NCI-H82 treated with DMSO at 0.1 percent for 48 hours (cell line): ENCODE measurements around the gene TBX10.
"Not testable (repeated sequence)": the region's sequence is repeated elsewhere in the genome, so short reads cannot be mapped to it uniquely, and the experiment has no call there.

ENCODE experiments used
- DNase-seq: peaks from one replicate; lab custom pipeline; 2025; ENCODE audit not compliant: unreplicated experiment; lab: John Stamatoyannopoulos, UW

TBX10 gene

GRCh38 chr11:67646535-67647336, 7.2 kb upstream of the TBX10 start:
- no peak for DNase-seq

- no peak for DNase-seq
Observed at GRCh38 chr11:67645521-67646461, 6.2 kb upstream of the TBX10 start.

- DNase-seq = no peak
Observed at GRCh38 chr11:67644472-67645418, 5.2 kb upstream of the TBX10 start.

- DNase-seq = no peak
Observed at GRCh38 chr11:67644042-67644441, 4.5 kb upstream of the TBX10 start.

- DNase-seq = no peak
Observed at GRCh38 chr11:67642173-67643120, 2.9 kb upstream of the TBX10 start.

GRCh38 chr11:67641338-67642172, 2.0 kb upstream of the TBX10 start:
- no peak for DNase-seq

- no peak for DNase-seq
Observed at GRCh38 chr11:67640758-67641337, 1.3 kb upstream of the TBX10 start.

GRCh38 chr11:67640021-67640757, 626 bp upstream of the TBX10 start:
- no peak for DNase-seq

- DNase-seq = no peak
Observed at GRCh38 chr11:67638535-67639437, 777 bp downstream of the TBX10 start.

- not testable (repeated sequence) for DNase-seq
Observed at GRCh38 chr11:67637441-67637840, 2.1 kb downstream of the TBX10 start.

GRCh38 chr11:67636962-67637361, 2.6 kb downstream of the TBX10 start:
- no peak for DNase-seq

GRCh38 chr11:67635231-67635521, 4.4 kb downstream of the TBX10 start:
- DNase-seq = no peak

- no peak for DNase-seq
Observed at GRCh38 chr11:67634366-67635230, 5.0 kb downstream of the TBX10 start.

GRCh38 chr11:67633758-67634365, 5.7 kb downstream of the TBX10 start:
- no peak for DNase-seq

- DNase-seq = no peak
Observed at GRCh38 chr11:67632982-67633755, 6.4 kb downstream of the TBX10 start.
